WERI-Rb-1 (cell line): ENCODE data around the gene FAM110D.

Experiments used
- DNase-seq: peaks from one replicate; pipeline ENCODE4 v3.0.0-alpha.2; 2020
- H3K27ac ChIP-seq: fragments of 250-450 bp; sonication (Bioruptor Pico); 2 replicates; pipeline ENCODE4 v1.5.1; 2020; ENCODE audit warnings: mild to moderate bottlenecking, moderate library complexity
- H3K27me3 ChIP-seq: fragments of 250-450 bp; sonication (Bioruptor Pico); 2 replicates; pipeline ENCODE4 v1.5.1; 2021; ENCODE audit warnings: mild to moderate bottlenecking, low read depth, moderate library complexity; ENCODE audit not compliant: insufficient read depth, severe bottlenecking
- H3K36me3 ChIP-seq: fragments of 250-450 bp; sonication (Bioruptor Pico); 2 replicates; pipeline ENCODE4 v1.5.1; 2020; ENCODE audit warnings: mild to moderate bottlenecking, moderate library complexity
- H3K4me3 ChIP-seq: 2 replicates; pipeline ENCODE4 v1.5.1; 2011; ENCODE audit warnings: low read depth, mild to moderate bottlenecking, control low read depth, low read length
- H3K9me3 ChIP-seq: fragments of 250-450 bp; sonication (Bioruptor Pico); 2 replicates; pipeline ENCODE4 v1.5.1; 2021; ENCODE audit warnings: mild to moderate bottlenecking, moderate library complexity; ENCODE audit not compliant: severe bottlenecking
- CTCF ChIP-seq: IDR thresholded peaks from 2 replicates; pipeline ENCODE4 v1.5.1; 2011; ENCODE audit warnings: low read depth, mild to moderate bottlenecking, control low read depth, inconsistent platforms, low read length

FAM110D gene

GRCh38 chr1:26197813-26198212 is 38.9 kb downstream of the FAM110D start:
- H3K27me3 ChIP-seq: no peaks in the 10 kb centered on the region

GRCh38 chr1:26200413-26200812 is 41.5 kb downstream of the FAM110D start:
- H3K36me3 ChIP-seq: no peaks in the 10 kb centered on the region
- no peak for TF ChIP-seq CTCF
- no peaks in the 10 kb centered on the region for H3K9me3 ChIP-seq
- no peak overlapping the region for H3K27ac ChIP-seq
- no peak for DNase-seq
- H3K27me3 ChIP-seq: no peaks in the 10 kb centered on the region
- H3K4me3 ChIP-seq: no peak overlapping the region

More at GRCh38 chr1:26197813-26198212, 38.9 kb downstream of the FAM110D start:
- TF ChIP-seq CTCF: no peak
- no peak overlapping the region for H3K4me3 ChIP-seq
- DNase-seq: no peak
- H3K27ac ChIP-seq: no peak overlapping the region
- no peaks in the 10 kb centered on the region for H3K9me3 ChIP-seq
- H3K36me3 ChIP-seq: no peaks in the 10 kb centered on the region

GRCh38 chr1:26203642-26204318 is 44.9 kb downstream of the FAM110D start:
- Histone ChIP-seq H3K27me3 (no peaks in the 10 kb centered on the region), H3K27ac (no peak overlapping the region; the same call in 1 of the 2 replicates), H3K9me3 (no peaks in the 10 kb centered on the region), H3K4me3 (no peak overlapping the region), H3K36me3 (no peaks in the 10 kb centered on the region)
- peak; percentile 41 for DNase-seq
- TF ChIP-seq CTCF: peak; percentile 51

- Histone ChIP-seq H3K9me3 (no peaks in the 10 kb centered on the region), H3K27me3 (no peaks in the 10 kb centered on the region)
- no peak for TF ChIP-seq CTCF
These were observed 51.4 kb downstream of the FAM110D start for GRCh38 chr1:26210147-26210870.

GRCh38 chr1:26212726-26213125 is 53.8 kb downstream of the FAM110D start:
- TF ChIP-seq CTCF: no peak
- Histone ChIP-seq H3K36me3 (no peaks in the 10 kb centered on the region), H3K27me3 (no peaks in the 10 kb centered on the region), H3K4me3 (no peak overlapping the region), H3K9me3 (no peaks in the 10 kb centered on the region), H3K27ac (no peak overlapping the region)
- no peak for DNase-seq

More at GRCh38 chr1:26210147-26210870, 51.4 kb downstream of the FAM110D start:
- no peak for DNase-seq
- Histone ChIP-seq H3K36me3 (no peaks in the 10 kb centered on the region), H3K4me3 (no peak overlapping the region), H3K27ac (no peak overlapping the region)
